Measurements from ENCODE around the gene SEMA6D. TPM values are rescaled to one million over a fixed set of nuclear protein-coding genes. Genes with fewer than 3 reads are reported as not detected.

Gene SEMA6D
- polyA plus RNA-seq, 1 donor (not counting 4 experiments of a cell fraction or from before 2014, with no cell fraction given), result 0.67 TPM

DNA sequence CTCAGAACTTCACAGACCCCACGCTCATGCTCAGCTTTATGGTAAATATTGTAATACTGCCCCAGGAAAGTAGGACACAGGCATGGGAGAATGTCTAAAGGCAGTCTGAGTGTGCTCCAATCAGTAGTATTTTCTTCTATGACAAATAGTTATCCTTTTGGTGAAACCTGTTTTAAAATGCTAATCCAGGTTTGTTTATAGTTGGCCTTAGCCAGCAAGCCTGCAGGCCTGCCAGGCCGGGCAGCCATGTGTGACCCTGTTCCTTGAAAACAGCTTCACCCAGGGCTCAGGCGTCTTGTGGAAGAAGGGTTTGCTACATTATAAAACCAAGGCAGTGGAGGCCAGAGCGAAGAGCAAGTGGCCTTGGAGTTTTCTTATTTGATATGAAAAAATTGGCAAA, 104.7 kb downstream of the SEMA6D start:
- dilution Hi-C loops (cut with MboI; ENCODE audit: extremely low pct_ligation_motif_present, low sequenced_read_pairs), result no loop called here
- no peak overlapping the region for H3K27ac ChIP-seq (ENCODE audit: control insufficient read depth, insufficient read depth, low read length)

More for the DNA sequence above, 104.7 kb downstream of the SEMA6D start:
- peaks cover 30% of the 10 kb centered on the region for H3K4me1 ChIP-seq (ENCODE audit: control insufficient read depth, extremely low read depth, insufficient read depth, low read length)
- no peaks in the 10 kb centered on the region for H3K27me3 ChIP-seq (ENCODE audit: control insufficient read depth, extremely low read depth, insufficient read depth, low read length)
- no peak for FAIRE-seq
- no peak overlapping the region for H3K4me3 ChIP-seq (ENCODE audit: control insufficient read depth in 2 of 3, extremely low read depth in 1 of 3, insufficient read depth in 2 of 3, low read depth in 1 of 3, low read length in 3 of 3)
- no peaks in the 10 kb centered on the region for H4K20me1 ChIP-seq (ENCODE audit: control insufficient read depth, extremely low read depth, insufficient read depth, low read length)
- no peak for DNase-seq (ENCODE audit: low read depth, low spot score)
- H3K9ac ChIP-seq (ENCODE audit: control insufficient read depth, extremely low read depth, insufficient read depth, low read length), result no peak overlapping the region
- H3K36me3 ChIP-seq (ENCODE audit: control insufficient read depth in 2 of 2, extremely low read depth in 1 of 2, insufficient read depth in 2 of 2, low read length in 2 of 2), result no peaks in the 10 kb centered on the region
- no peaks in the 10 kb centered on the region for H3K9me3 ChIP-seq (ENCODE audit: control insufficient read depth, low read depth, low read length)
- H3K4me2 ChIP-seq (ENCODE audit: control insufficient read depth, extremely low read depth, insufficient read depth, low read depth, low read length), result no peak overlapping the region
- no peaks in the 10 kb centered on the region for H3K9me1 ChIP-seq (ENCODE audit: control insufficient read depth, extremely low read depth, insufficient read depth, low read length)
- H3K79me2 ChIP-seq (ENCODE audit: control insufficient read depth, insufficient read depth, low read length), result no peaks in the 10 kb centered on the region
- H2AFZ ChIP-seq (ENCODE audit: control insufficient read depth, low read length), result no peak overlapping the region
- TF ChIP-seq EZH2 (IDR thresholded peaks at IDR 0.05; ENCODE audit: low read length), result no peak
- TF ChIP-seq, protein P1, sequence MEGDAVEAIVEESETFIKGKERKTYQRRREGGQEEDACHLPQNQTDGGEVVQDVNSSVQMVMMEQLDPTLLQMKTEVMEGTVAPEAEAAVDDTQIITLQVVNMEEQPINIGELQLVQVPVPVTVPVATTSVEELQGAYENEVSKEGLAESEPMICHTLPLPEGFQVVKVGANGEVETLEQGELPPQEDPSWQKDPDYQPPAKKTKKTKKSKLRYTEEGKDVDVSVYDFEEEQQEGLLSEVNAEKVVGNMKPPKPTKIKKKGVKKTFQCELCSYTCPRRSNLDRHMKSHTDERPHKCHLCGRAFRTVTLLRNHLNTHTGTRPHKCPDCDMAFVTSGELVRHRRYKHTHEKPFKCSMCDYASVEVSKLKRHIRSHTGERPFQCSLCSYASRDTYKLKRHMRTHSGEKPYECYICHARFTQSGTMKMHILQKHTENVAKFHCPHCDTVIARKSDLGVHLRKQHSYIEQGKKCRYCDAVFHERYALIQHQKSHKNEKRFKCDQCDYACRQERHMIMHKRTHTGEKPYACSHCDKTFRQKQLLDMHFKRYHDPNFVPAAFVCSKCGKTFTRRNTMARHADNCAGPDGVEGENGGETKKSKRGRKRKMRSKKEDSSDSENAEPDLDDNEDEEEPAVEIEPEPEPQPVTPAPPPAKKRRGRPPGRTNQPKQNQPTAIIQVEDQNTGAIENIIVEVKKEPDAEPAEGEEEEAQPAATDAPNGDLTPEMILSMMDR (optimal IDR thresholded peaks at IDR 0.05 in 1 of 3, IDR thresholded peaks at IDR 0.05 in 1 of 3, conservative IDR thresholded peaks at IDR 0.05 in 1 of 3; ENCODE audit: extremely low read depth in 1 of 3, insufficient read depth in 2 of 3, low read length in 3 of 3), result no peak
